ENCODE measurements around the gene LITAFD. TPM values are rescaled to one million over a fixed set of nuclear protein-coding genes. Genes with fewer than 3 reads are reported as not detected.
"Not testable (repeated sequence)": the region's sequence is repeated elsewhere in the genome, so short reads cannot be mapped to it uniquely, and the experiment has no call there.

The LITAFD gene
- total RNA-seq, 1 experiment from 2014 or later = not detected

DNA sequence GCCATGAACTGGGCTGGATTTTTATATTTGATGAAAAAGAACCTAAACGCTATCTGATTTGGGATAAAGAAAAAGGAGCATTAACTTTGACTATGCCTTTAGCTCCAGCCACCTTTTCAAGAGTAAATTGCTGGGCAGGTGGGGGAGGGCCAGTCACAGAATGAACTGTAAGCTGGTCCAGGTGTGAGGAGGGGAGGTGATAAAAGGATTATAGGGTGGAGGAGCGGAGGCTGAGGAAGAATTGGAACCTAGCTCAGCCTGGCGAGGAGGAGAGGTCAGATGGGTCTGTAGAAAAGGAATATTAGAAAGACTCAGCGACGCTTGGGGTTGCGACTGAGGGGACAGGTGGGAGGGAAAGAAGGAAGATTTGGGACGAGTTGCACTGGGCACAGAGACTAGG is 45.4 kb upstream of the LITAFD start:
- intact Hi-C loops (cut with micrococcal nuclease); H3K9ac ChIP-seq (ENCODE audit: low read length); RAD21 ChIA-PET (ENCODE audit: low non-redundant PET in 1 of 2, low total read pairs in 2 of 2, uncharacterized antibody in 2 of 2, unreplicated experiment in 2 of 2); BruUV-seq (replicated peaks); H3K4me1 ChIP-seq (ENCODE audit: control insufficient read depth in 1 of 2, insufficient read depth in 2 of 2, low read length in 2 of 2); POLR2A ChIA-PET; H3K9me3 ChIP-seq (ENCODE audit: control insufficient read depth in 1 of 2, insufficient read depth in 1 of 2, low read depth in 1 of 2, low read length in 2 of 2); H3K4me3 ChIP-seq (replicated peaks in 1 of 2; ENCODE audit: low read depth in 1 of 2, low read length in 2 of 2); H4K20me1 ChIP-seq (ENCODE audit: insufficient read depth); H3K27ac ChIP-seq (ENCODE audit: low read depth, low read length); H3K4me2 ChIP-seq (ENCODE audit: low read length); H3K9me2 ChIP-seq (ENCODE audit: insufficient read depth); ATAC-seq; H3K27me3 ChIP-seq (ENCODE audit: insufficient read depth, low read length); DNase-seq (ENCODE audit: low read depth, low spot score); CTCF ChIA-PET; H2AFZ ChIP-seq (ENCODE audit: low read depth, low read length, poor library complexity, severe bottlenecking); H3K36me3 ChIP-seq (ENCODE audit: control insufficient read depth in 1 of 2, insufficient read depth in 2 of 2, low read length in 2 of 2): not testable (repeated sequence)
- peaks cover 21% of the 10 kb centered on the region for H3K79me2 ChIP-seq (ENCODE audit: insufficient read depth, low read length)

DNA sequence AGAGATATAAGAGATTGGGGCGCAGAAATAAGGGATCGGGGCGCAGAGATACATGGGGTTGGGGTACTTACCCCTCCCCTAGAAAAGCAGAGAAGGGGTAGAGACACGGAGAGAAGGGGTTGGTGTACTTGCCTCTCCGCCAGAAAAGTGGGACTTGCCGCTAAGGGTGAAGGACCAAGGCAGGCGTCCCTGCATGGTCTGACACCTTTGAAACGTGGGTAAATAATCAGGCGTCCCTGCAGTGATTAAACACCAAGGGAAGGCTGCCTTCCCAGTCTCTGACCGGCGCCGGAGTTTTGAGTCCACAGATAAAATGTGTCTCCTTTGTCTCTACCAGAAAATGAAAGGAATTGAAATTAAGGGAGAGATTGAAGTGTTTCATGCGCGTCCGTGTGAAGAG is 44.6 kb upstream of the LITAFD start:
- RAD21 ChIA-PET (ENCODE audit: low non-redundant PET in 1 of 2, low total read pairs in 2 of 2, uncharacterized antibody in 2 of 2, unreplicated experiment in 2 of 2); H3K9ac ChIP-seq (ENCODE audit: low read length); DNase-seq (ENCODE audit: low read depth, low spot score); H3K4me3 ChIP-seq (replicated peaks in 1 of 2; ENCODE audit: low read depth in 1 of 2, low read length in 2 of 2); BruUV-seq (replicated peaks); H3K4me2 ChIP-seq (ENCODE audit: low read length); H3K36me3 ChIP-seq (ENCODE audit: control insufficient read depth in 1 of 2, insufficient read depth in 2 of 2, low read length in 2 of 2); ATAC-seq; H4K20me1 ChIP-seq (ENCODE audit: insufficient read depth); H3K27me3 ChIP-seq (ENCODE audit: insufficient read depth, low read length); H3K9me3 ChIP-seq (ENCODE audit: control insufficient read depth in 1 of 2, insufficient read depth in 1 of 2, low read depth in 1 of 2, low read length in 2 of 2); CTCF ChIA-PET; H3K9me2 ChIP-seq (ENCODE audit: insufficient read depth); intact Hi-C loops (cut with micrococcal nuclease); H3K27ac ChIP-seq (ENCODE audit: low read depth, low read length); POLR2A ChIA-PET; H3K4me1 ChIP-seq (ENCODE audit: control insufficient read depth in 1 of 2, insufficient read depth in 2 of 2, low read length in 2 of 2); H2AFZ ChIP-seq (ENCODE audit: low read depth, low read length, poor library complexity, severe bottlenecking): not testable (repeated sequence)
- peaks cover 13% of the 10 kb centered on the region for H3K79me2 ChIP-seq (ENCODE audit: insufficient read depth, low read length)

DNA sequence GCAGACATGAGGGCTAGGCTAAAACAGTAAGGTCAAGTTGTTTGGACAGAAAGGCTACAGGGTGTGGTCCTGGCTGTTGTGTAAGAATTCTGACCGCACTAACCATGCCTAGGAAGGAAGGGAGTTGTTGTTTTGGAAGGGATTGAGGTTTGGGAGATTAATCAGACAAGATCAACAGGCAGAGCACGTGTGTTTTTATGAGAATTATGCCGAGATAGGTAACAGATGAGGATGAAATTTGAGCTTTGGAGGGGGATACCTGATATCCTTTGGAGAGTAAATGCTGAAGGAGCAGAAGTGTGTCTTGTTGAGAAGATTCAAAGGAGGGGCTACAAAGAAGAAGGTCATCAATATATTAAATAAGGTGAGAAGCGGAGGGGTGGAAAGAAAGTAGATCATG is 40.1 kb upstream of the LITAFD start:
- POLR2A ChIA-PET; DNase-seq (ENCODE audit: low read depth, low spot score); H3K27me3 ChIP-seq (ENCODE audit: insufficient read depth, low read length); BruUV-seq (replicated peaks); H3K36me3 ChIP-seq (ENCODE audit: control insufficient read depth in 1 of 2, insufficient read depth in 2 of 2, low read length in 2 of 2); H3K9ac ChIP-seq (ENCODE audit: low read length); RAD21 ChIA-PET (ENCODE audit: low non-redundant PET in 1 of 2, low total read pairs in 2 of 2, uncharacterized antibody in 2 of 2, unreplicated experiment in 2 of 2); intact Hi-C loops (cut with micrococcal nuclease); CTCF ChIA-PET; H4K20me1 ChIP-seq (ENCODE audit: insufficient read depth); H3K27ac ChIP-seq (ENCODE audit: low read depth, low read length); H3K4me1 ChIP-seq (ENCODE audit: control insufficient read depth in 1 of 2, insufficient read depth in 2 of 2, low read length in 2 of 2); H3K4me3 ChIP-seq (replicated peaks in 1 of 2; ENCODE audit: low read depth in 1 of 2, low read length in 2 of 2); H3K9me2 ChIP-seq (ENCODE audit: insufficient read depth); H2AFZ ChIP-seq (ENCODE audit: low read depth, low read length, poor library complexity, severe bottlenecking); H3K4me2 ChIP-seq (ENCODE audit: low read length); ATAC-seq; H3K9me3 ChIP-seq (ENCODE audit: control insufficient read depth in 1 of 2, insufficient read depth in 1 of 2, low read depth in 1 of 2, low read length in 2 of 2): not testable (repeated sequence)
- H3K79me2 ChIP-seq (ENCODE audit: insufficient read depth, low read length) = peaks cover 27% of the 10 kb centered on the region

DNA sequence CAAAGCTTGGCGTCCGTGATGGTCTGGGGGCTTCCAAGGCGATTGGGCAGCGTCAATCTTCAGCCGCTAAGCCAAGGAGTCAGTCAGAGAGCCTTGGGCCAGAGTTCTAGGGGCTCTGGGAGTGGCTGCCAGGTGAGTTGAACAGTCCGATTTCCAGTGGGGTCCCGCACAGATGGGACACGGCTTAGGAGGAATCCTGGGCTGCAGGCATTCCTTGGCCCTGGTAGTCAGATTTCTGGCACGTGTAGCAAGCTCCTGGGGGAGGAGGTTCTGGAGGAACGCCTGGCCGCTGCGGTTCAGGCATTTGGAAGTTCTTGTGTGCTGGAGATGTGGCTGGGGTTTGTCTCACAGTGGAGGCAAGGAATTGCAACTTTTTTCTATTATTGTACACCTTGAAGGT is 38.9 kb upstream of the LITAFD start:
- BruUV-seq (replicated peaks); DNase-seq (ENCODE audit: low read depth, low spot score); H3K9ac ChIP-seq (ENCODE audit: low read length); H3K4me2 ChIP-seq (ENCODE audit: low read length); H3K9me2 ChIP-seq (ENCODE audit: insufficient read depth); H3K9me3 ChIP-seq (ENCODE audit: control insufficient read depth in 1 of 2, insufficient read depth in 1 of 2, low read depth in 1 of 2, low read length in 2 of 2); H3K4me3 ChIP-seq (replicated peaks in 1 of 2; ENCODE audit: low read depth in 1 of 2, low read length in 2 of 2); H3K27ac ChIP-seq (ENCODE audit: low read depth, low read length); POLR2A ChIA-PET; CTCF ChIA-PET; H2AFZ ChIP-seq (ENCODE audit: low read depth, low read length, poor library complexity, severe bottlenecking); H4K20me1 ChIP-seq (ENCODE audit: insufficient read depth); H3K27me3 ChIP-seq (ENCODE audit: insufficient read depth, low read length); H3K4me1 ChIP-seq (ENCODE audit: control insufficient read depth in 1 of 2, insufficient read depth in 2 of 2, low read length in 2 of 2); H3K36me3 ChIP-seq (ENCODE audit: control insufficient read depth in 1 of 2, insufficient read depth in 2 of 2, low read length in 2 of 2); intact Hi-C loops (cut with micrococcal nuclease); ATAC-seq; RAD21 ChIA-PET (ENCODE audit: low non-redundant PET in 1 of 2, low total read pairs in 2 of 2, uncharacterized antibody in 2 of 2, unreplicated experiment in 2 of 2): not testable (repeated sequence)
- H3K79me2 ChIP-seq (ENCODE audit: insufficient read depth, low read length) = peaks cover 30% of the 10 kb centered on the region
